HG02588 (cell line): Measurements from ENCODE around the gene ARMC2.
"Not testable (repeated sequence)": the region's sequence is repeated elsewhere in the genome, so short reads cannot be mapped to it uniquely, and the experiment has no call there.

Source experiments
- ATAC-seq: cut with Tn5 transposase; IDR thresholded peaks from one replicate; pipeline ENCODE4 v1.9.1; 2021; ENCODE audit warnings: mild to moderate bottlenecking, moderate library complexity; ENCODE audit not compliant: unreplicated experiment

The ARMC2 gene

GRCh38 chr6:108848116-108848868 is at the start of gene ARMC2:
TSS of gene ARMC2 (plus strand) at chr6:108848422. CDS start at chr6:108854268, 5,846 bp downstream.
- ATAC-seq = peak; percentile 96

GRCh38 chr6:108798670-108799353 is 49.4 kb upstream of the ARMC2 start:
- no peak for ATAC-seq

- no peak for ATAC-seq
Observed at GRCh38 chr6:108799354-108799717, 48.9 kb upstream of the ARMC2 start.

- ATAC-seq = no peak
Observed at GRCh38 chr6:108799791-108800190, 48.4 kb upstream of the ARMC2 start.

- ATAC-seq = no peak
Observed at GRCh38 chr6:108800427-108800864, 47.8 kb upstream of the ARMC2 start.

GRCh38 chr6:108801366-108801765 is 46.9 kb upstream of the ARMC2 start:
- ATAC-seq = no peak

GRCh38 chr6:108803982-108804490 is 44.2 kb upstream of the ARMC2 start:
- no peak for ATAC-seq

- no peak for ATAC-seq
Observed at GRCh38 chr6:108804956-108805355, 43.3 kb upstream of the ARMC2 start.

- peak; percentile 84 for ATAC-seq
Observed at GRCh38 chr6:108805611-108806167, 42.5 kb upstream of the ARMC2 start.

GRCh38 chr6:108806171-108806570 is 42.1 kb upstream of the ARMC2 start:
- ATAC-seq = peak; percentile 19

GRCh38 chr6:108806665-108807064 is 41.6 kb upstream of the ARMC2 start:
- no peak for ATAC-seq

- no peak for ATAC-seq
Observed at GRCh38 chr6:108807928-108808327, 40.3 kb upstream of the ARMC2 start.

GRCh38 chr6:108809211-108809610 is 39.0 kb upstream of the ARMC2 start:
- no peak for ATAC-seq

- ATAC-seq = no peak
Observed at GRCh38 chr6:108810057-108810643, 38.1 kb upstream of the ARMC2 start.

GRCh38 chr6:108811490-108811889 is 36.7 kb upstream of the ARMC2 start:
- no peak for ATAC-seq

GRCh38 chr6:108813218-108813617 is 35.0 kb upstream of the ARMC2 start:
- not testable (repeated sequence) for ATAC-seq

GRCh38 chr6:108817276-108817675 is 30.9 kb upstream of the ARMC2 start:
- ATAC-seq = not testable (repeated sequence)

- ATAC-seq = no peak
Observed at GRCh38 chr6:108820006-108820405, 28.2 kb upstream of the ARMC2 start.

GRCh38 chr6:108822401-108822800 is 25.8 kb upstream of the ARMC2 start:
- no peak for ATAC-seq

- no peak for ATAC-seq
Observed at GRCh38 chr6:108825326-108825725, 22.9 kb upstream of the ARMC2 start.

GRCh38 chr6:108831104-108831503 is 17.1 kb upstream of the ARMC2 start:
- ATAC-seq = no peak
